Caco-2 (cell line): Measurements from ENCODE around the gene TLE3. TPM values are rescaled to one million over a fixed set of nuclear protein-coding genes. Genes with fewer than 3 reads are reported as not detected.

Experiments
- BruUV-seq: library from RNA; stranded (reverse); fragments of 400-500 nt; replicated peaks from 2 replicates; lab custom pipeline; 2021; lab: Mats Ljungman, UMichigan
- CTCF ChIA-PET: fragments of 300-600 bp; sonication (Branson Sonifier 250); formaldehyde crosslinking; loops from one replicate; lab custom pipeline; 2022; ENCODE audit warnings: antibody characterized with exemption; lab: Charles Lee
- POLR2A ChIA-PET: fragments of 300-600 bp; sonication (Branson Sonifier 250); formaldehyde crosslinking; loops from one replicate; lab custom pipeline; 2022; ENCODE audit warnings: antibody characterized with exemption; lab: Charles Lee
- DNase-seq, 2 experiments: peaks; one replicate each; pipeline versions ENCODE4 v3.0.0 to v3.0.0-alpha.2; 2020 to 2022
- H3K27me3 ChIP-seq: replicated peaks from 2 replicates; pipeline ENCODE4 v1.6.0; 2011; ENCODE audit warnings: low read length; ENCODE audit not compliant: control insufficient read depth, insufficient read depth
- H3K36me3 ChIP-seq: 2 replicates; pipeline ENCODE4 v1.5.1; 2011; ENCODE audit warnings: low read length; ENCODE audit not compliant: control insufficient read depth, insufficient read depth
- H3K4me1 ChIP-seq: fragments of 250-450 bp; sonication (Bioruptor Pico); 2 replicates; pipeline ENCODE4 v1.5.1; 2020; ENCODE audit warnings: mild to moderate bottlenecking
- H3K4me3 ChIP-seq: 2 replicates; pipeline ENCODE4 v1.5.1; 2011; ENCODE audit warnings: low read depth, mild to moderate bottlenecking, control low read depth, low read length
- H3K9me3 ChIP-seq: fragments of 250-450 bp; sonication (Bioruptor Pico); 2 replicates; pipeline ENCODE4 v1.5.1; 2020; ENCODE audit warnings: mild to moderate bottlenecking, moderate library complexity
- H3K27ac Mint-ChIP-seq: one replicate; pipeline ENCODE4 v1.8.0; 2022; ENCODE audit warnings: mixed read lengths; ENCODE audit not compliant: unreplicated experiment
- H3K27me3 Mint-ChIP-seq: one replicate; pipeline ENCODE4 v1.8.0; 2022; ENCODE audit warnings: mixed read lengths; ENCODE audit not compliant: insufficient read depth, unreplicated experiment
- H3K36me3 Mint-ChIP-seq: one replicate; pipeline ENCODE4 v1.8.0; 2022; ENCODE audit warnings: mild to moderate bottlenecking, mixed read lengths; ENCODE audit not compliant: insufficient read depth, unreplicated experiment
- H3K4me1 Mint-ChIP-seq: one replicate; pipeline ENCODE4 v1.8.0; 2022; ENCODE audit warnings: low read depth, mixed read lengths; ENCODE audit not compliant: unreplicated experiment
- H3K4me3 Mint-ChIP-seq: one replicate; pipeline ENCODE4 v1.8.0; 2022; ENCODE audit warnings: mild to moderate bottlenecking, moderate library complexity, mixed read lengths; ENCODE audit not compliant: unreplicated experiment
- H3K9me3 Mint-ChIP-seq: one replicate; pipeline ENCODE4 v1.8.0; 2022; ENCODE audit warnings: mixed read lengths; ENCODE audit not compliant: unreplicated experiment
- intact Hi-C: fragments of 100-400 bp; cut with micrococcal nuclease; formaldehyde crosslinking; loops from one replicate; pipeline ENCODE4 v1.10.0; 2022; ENCODE audit not compliant: unreplicated experiment
- total RNA-seq: library from RNA; stranded (reverse); gene quantifications from 2 replicates; pipeline ENCODE4 v1.2.3, GENCODE V29; 2022
- TF ChIP-seq, protein P1 (sequence below), 2 experiments: fragments of 200-600 bp in 1 of 2; IDR thresholded peaks; 1 replicate in 1 of 2; 2 replicates in 1 of 2; pipeline versions ENCODE4 v1.5.1 to v1.8.0; 2011 to 2022; ENCODE audit warnings: antibody characterized with exemption in 1 of 2, control low read depth in 1 of 2, inconsistent platforms in 1 of 2, low read depth in 1 of 2, low read length in 1 of 2, mild to moderate bottlenecking in 1 of 2, moderate library complexity in 1 of 2; ENCODE audit not compliant: insufficient read depth in 1 of 2, severe bottlenecking in 1 of 2, unreplicated experiment in 1 of 2

Gene TLE3
- total RNA-seq, 1 experiment from 2014 or later, result 105 TPM

DNA sequence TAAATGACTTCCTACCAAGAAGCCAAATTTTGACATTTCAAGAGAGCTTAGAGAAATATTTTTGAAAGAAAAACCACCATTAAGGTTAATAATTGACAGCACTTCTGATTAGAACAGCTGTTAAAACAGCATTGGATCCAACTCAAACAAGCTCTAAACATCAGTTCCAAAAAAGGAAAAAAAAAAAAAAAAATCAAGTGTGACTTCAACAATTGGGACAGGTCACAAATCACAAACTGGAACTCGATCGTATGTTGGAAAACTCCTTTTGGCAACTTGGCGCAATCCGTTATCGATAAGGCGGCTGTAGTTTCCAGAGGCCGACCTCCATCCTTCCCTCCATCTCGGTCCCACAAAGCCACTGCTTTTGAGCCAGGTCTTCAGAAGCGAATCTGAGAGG, 17.8 kb downstream of the TLE3 start:
- ChIA-PET CTCF (interaction anchor here (0.7 to 1.3 kb wide), 4 partner anchors 22 to 612 kb away, joined by 3 to 4 read pairs (median 3); no protein-coding TSS in a partner anchor), POLR2A (interaction anchor here (0.6 to 1.4 kb wide), 2 partner anchors 18 to 20 kb away, joined by 4 to 6 read pairs; partner anchors contain the start of gene TLE3)
- peaks cover 24% of the 10 kb centered on the region for H3K4me1 ChIP-seq
- Mint-ChIP-seq H3K4me3 (no peak overlapping the region), H3K27ac (no peak overlapping the region), H3K36me3 (peaks cover 84% of the 10 kb centered on the region), H3K9me3 (no peaks in the 10 kb centered on the region), H3K4me1 (peaks cover 8% of the 10 kb centered on the region), H3K27me3 (no peaks in the 10 kb centered on the region)
- H3K36me3 ChIP-seq, result peaks cover 9% of the 10 kb centered on the region
- no peak overlapping the region for H3K4me3 ChIP-seq
- TF ChIP-seq, protein P1, sequence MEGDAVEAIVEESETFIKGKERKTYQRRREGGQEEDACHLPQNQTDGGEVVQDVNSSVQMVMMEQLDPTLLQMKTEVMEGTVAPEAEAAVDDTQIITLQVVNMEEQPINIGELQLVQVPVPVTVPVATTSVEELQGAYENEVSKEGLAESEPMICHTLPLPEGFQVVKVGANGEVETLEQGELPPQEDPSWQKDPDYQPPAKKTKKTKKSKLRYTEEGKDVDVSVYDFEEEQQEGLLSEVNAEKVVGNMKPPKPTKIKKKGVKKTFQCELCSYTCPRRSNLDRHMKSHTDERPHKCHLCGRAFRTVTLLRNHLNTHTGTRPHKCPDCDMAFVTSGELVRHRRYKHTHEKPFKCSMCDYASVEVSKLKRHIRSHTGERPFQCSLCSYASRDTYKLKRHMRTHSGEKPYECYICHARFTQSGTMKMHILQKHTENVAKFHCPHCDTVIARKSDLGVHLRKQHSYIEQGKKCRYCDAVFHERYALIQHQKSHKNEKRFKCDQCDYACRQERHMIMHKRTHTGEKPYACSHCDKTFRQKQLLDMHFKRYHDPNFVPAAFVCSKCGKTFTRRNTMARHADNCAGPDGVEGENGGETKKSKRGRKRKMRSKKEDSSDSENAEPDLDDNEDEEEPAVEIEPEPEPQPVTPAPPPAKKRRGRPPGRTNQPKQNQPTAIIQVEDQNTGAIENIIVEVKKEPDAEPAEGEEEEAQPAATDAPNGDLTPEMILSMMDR (IDR thresholded peaks at IDR 0.05; ENCODE audit: insufficient read depth in 1 of 2, low read depth in 1 of 2, low read length in 1 of 2, severe bottlenecking in 1 of 2, unreplicated experiment in 1 of 2), result no peak
- no TSS peak for BruUV-seq
- DNase-seq, result no peak
- no peaks in the 10 kb centered on the region for H3K9me3 ChIP-seq
- no peaks in the 10 kb centered on the region for H3K27me3 ChIP-seq
- intact Hi-C loops, result no loop called here

- POLR2A ChIA-PET, result interaction anchor here (0.9 kb wide), 1 partner anchor 11 kb away, joined by 3 read pairs; no protein-coding TSS in a partner anchor
Observed at GRCh38 chr15:70078578-70079417, 18.9 kb downstream of the TLE3 start.

More at GRCh38 chr15:70078578-70079417, 18.9 kb downstream of the TLE3 start:
- intact Hi-C loops, result no loop called here
- H3K4me3 ChIP-seq, result no peak overlapping the region
- no peaks in the 10 kb centered on the region for H3K9me3 ChIP-seq
- Mint-ChIP-seq H3K4me1 (peaks cover 8% of the 10 kb centered on the region), H3K27me3 (no peaks in the 10 kb centered on the region), H3K9me3 (no peaks in the 10 kb centered on the region), H3K27ac (no peak overlapping the region), H3K4me3 (peak overlapping the region; percentile 19), H3K36me3 (peaks cover 86% of the 10 kb centered on the region)
- peak; percentile 28 to 51 for DNase-seq
- CTCF ChIA-PET, result interaction anchor here (1.3 kb wide), 1 partner anchor 611 kb away, joined by 4 read pairs; no protein-coding TSS in a partner anchor
- no peaks in the 10 kb centered on the region for H3K27me3 ChIP-seq
- peaks cover 24% of the 10 kb centered on the region for H3K4me1 ChIP-seq
- peaks cover 7% of the 10 kb centered on the region for H3K36me3 ChIP-seq
- no TSS peak for BruUV-seq
- TF ChIP-seq, protein P1 (IDR thresholded peaks at IDR 0.05; ENCODE audit: insufficient read depth in 1 of 2, low read depth in 1 of 2, low read length in 1 of 2, severe bottlenecking in 1 of 2, unreplicated experiment in 1 of 2), result no peak
